GM19452 (cell line): ENCODE data around the gene CHST11.

ENCODE experiments used
- ATAC-seq: cut with Tn5 transposase; IDR thresholded peaks from one replicate; pipeline ENCODE4 v1.9.1; 2021; ENCODE audit not compliant: unreplicated experiment

CHST11 gene

GRCh38 chr12:104479123-104479662, 22.4 kb downstream of the CHST11 start:
- ATAC-seq = no peak

GRCh38 chr12:104480012-104480411, 23.3 kb downstream of the CHST11 start:
- no peak for ATAC-seq

- ATAC-seq = no peak
Observed at GRCh38 chr12:104480826-104481440, 24.2 kb downstream of the CHST11 start.

GRCh38 chr12:104482113-104482512, 25.4 kb downstream of the CHST11 start:
- no peak for ATAC-seq

- no peak for ATAC-seq
Observed at GRCh38 chr12:104482748-104483147, 26.0 kb downstream of the CHST11 start.

GRCh38 chr12:104484079-104484478, 27.3 kb downstream of the CHST11 start:
- no peak for ATAC-seq

- ATAC-seq = no peak
Observed at GRCh38 chr12:104485651-104486362, 29.1 kb downstream of the CHST11 start.

GRCh38 chr12:104486363-104486750, 29.6 kb downstream of the CHST11 start:
- ATAC-seq = no peak

GRCh38 chr12:104486943-104487819, 30.4 kb downstream of the CHST11 start:
- no peak for ATAC-seq

GRCh38 chr12:104488374-104488773, 31.6 kb downstream of the CHST11 start:
- ATAC-seq = no peak

GRCh38 chr12:104490186-104490585, 33.4 kb downstream of the CHST11 start:
- no peak for ATAC-seq

GRCh38 chr12:104490850-104491249, 34.1 kb downstream of the CHST11 start:
- no peak for ATAC-seq

GRCh38 chr12:104493496-104493895, 36.7 kb downstream of the CHST11 start:
- ATAC-seq = no peak

- no peak for ATAC-seq
Observed at GRCh38 chr12:104494137-104494792, 37.5 kb downstream of the CHST11 start.

- ATAC-seq = no peak
Observed at GRCh38 chr12:104494793-104495158, 38.0 kb downstream of the CHST11 start.

- no peak for ATAC-seq
Observed at GRCh38 chr12:104495786-104496185, 39.0 kb downstream of the CHST11 start.

GRCh38 chr12:104496336-104496735, 39.6 kb downstream of the CHST11 start:
- no peak for ATAC-seq

- no peak for ATAC-seq
Observed at GRCh38 chr12:104498211-104498801, 41.6 kb downstream of the CHST11 start.

- ATAC-seq = no peak
Observed at GRCh38 chr12:104499668-104500332, 43.1 kb downstream of the CHST11 start.

- ATAC-seq = no peak
Observed at GRCh38 chr12:104501115-104501514, 44.4 kb downstream of the CHST11 start.
